SW480 (cell line): Measurements from ENCODE around the gene RAB29.

Experiments
- DNase-seq: peaks from one replicate; pipeline ENCODE4 v3.0.0-alpha.2; 2016; ENCODE audit warnings: low spot score

The RAB29 gene

DNA sequence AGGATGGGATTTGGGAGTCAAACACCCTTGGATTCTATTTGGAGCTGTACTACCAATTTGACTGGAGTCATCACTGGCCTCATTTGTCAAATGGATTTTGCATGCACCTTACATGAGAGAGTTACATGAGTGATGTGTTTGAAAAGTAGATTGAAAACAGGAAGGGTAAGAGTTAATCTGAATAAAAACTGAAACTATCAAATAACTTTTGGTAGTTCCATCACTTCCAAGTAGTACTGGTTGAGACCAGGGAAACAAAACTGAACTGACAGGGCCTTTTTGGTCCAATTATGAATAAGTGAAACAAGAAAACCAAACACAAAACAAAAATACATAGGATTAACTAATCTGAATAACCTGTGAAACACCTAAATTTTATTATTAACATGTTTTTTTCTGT lies 55.5 kb downstream of the RAB29 start:
- DNase-seq = no peak

DNA sequence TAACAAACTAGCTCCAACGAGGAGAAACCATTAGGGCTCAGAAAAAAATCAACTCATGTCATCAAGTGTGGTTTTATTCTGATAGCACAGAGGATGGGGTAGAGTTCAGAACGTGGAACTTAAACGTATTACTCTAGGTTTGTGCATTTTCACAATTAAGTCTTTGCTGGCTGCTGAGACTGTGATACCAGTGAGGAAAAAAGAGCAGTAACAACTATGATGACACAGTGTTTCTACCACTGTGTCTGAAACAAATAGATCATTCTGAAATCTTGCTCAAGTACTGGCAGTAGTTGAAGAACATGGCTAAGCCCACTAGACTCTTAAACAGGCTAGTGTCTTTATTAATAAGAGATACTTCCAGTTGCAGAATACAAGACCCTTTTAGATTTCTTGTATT lies 56.3 kb downstream of the RAB29 start:
- DNase-seq = no peak
